ENCODE measurements around the gene IRGQ.

IRGQ gene

GRCh38 chr19:43586346-43586745 lies 9.6 kb downstream of the IRGQ start:
- peaks cover 12% of the 10 kb centered on the region for H3K36me3 Mint-ChIP-seq (ENCODE audit: insufficient read depth)
- peaks cover 12 to 17% of the 10 kb centered on the region in 2 donors for H3K4me1 Mint-ChIP-seq (ENCODE audit: low read depth in 2 of 2)
- no peak for DNase-seq
- H3K27me3 Mint-ChIP-seq = no peaks in the 10 kb centered on the region
- H3K4me3 Mint-ChIP-seq = no peak overlapping the region
- no peaks in the 10 kb centered on the region for H3K9me3 Mint-ChIP-seq
- peak overlapping the region; percentile 38 to 72 for H3K27ac Mint-ChIP-seq
- no peak for ATAC-seq (replicated peaks)

GRCh38 chr19:43584484-43584883 lies 11.4 kb downstream of the IRGQ start:
- ATAC-seq (replicated peaks) = peak; percentile 28

GRCh38 chr19:43582495-43582894 lies 13.4 kb downstream of the IRGQ start:
- Mint-ChIP-seq H3K4me1 (ENCODE audit: low read depth in 2 of 2) (peaks cover 6 to 21% of the 10 kb centered on the region in 2 donors), H3K27me3 (no peaks in the 10 kb centered on the region), H3K36me3 (ENCODE audit: insufficient read depth) (peaks cover 6% of the 10 kb centered on the region), H3K4me3 (no peak overlapping the region), H3K27ac (peak overlapping the region in 1 of 2 donors; percentile 57), H3K9me3 (no peaks in the 10 kb centered on the region)
- DNase-seq (no peak), ATAC-seq (replicated peaks) (no peak)

More at GRCh38 chr19:43584484-43584883, 11.4 kb downstream of the IRGQ start:
- peak overlapping the region; percentile 32 to 72 for H3K27ac Mint-ChIP-seq
- H3K36me3 Mint-ChIP-seq (ENCODE audit: insufficient read depth) = peaks cover 7% of the 10 kb centered on the region
- H3K27me3 Mint-ChIP-seq = no peaks in the 10 kb centered on the region
- H3K9me3 Mint-ChIP-seq = no peaks in the 10 kb centered on the region
- H3K4me3 Mint-ChIP-seq = no peak overlapping the region
- H3K4me1 Mint-ChIP-seq (ENCODE audit: low read depth in 2 of 2) = peaks cover 7 to 16% of the 10 kb centered on the region in 2 donors
- no peak for DNase-seq

- H3K9me3 Mint-ChIP-seq = no peaks in the 10 kb centered on the region
- H3K36me3 Mint-ChIP-seq (ENCODE audit: insufficient read depth) = peaks cover 7% of the 10 kb centered on the region
- ATAC-seq (replicated peaks) (no peak), DNase-seq (no peak)
- peak overlapping the region in 1 of 2 donors; percentile 65 for H3K4me3 Mint-ChIP-seq
- peak overlapping the region in 1 of 2 donors; percentile 57 for H3K27ac Mint-ChIP-seq
- no peaks in the 10 kb centered on the region for H3K27me3 Mint-ChIP-seq
- H3K4me1 Mint-ChIP-seq (ENCODE audit: low read depth in 2 of 2) = peaks cover 8 to 21% of the 10 kb centered on the region in 2 donors
These were observed 14.5 kb downstream of the IRGQ start for GRCh38 chr19:43581467-43581866.

GRCh38 chr19:43578787-43579186 lies 17.1 kb downstream of the IRGQ start:
- Mint-ChIP-seq H3K9me3 (no peaks in the 10 kb centered on the region), H3K27me3 (no peaks in the 10 kb centered on the region), H3K4me3 (peak overlapping the region; percentile 36 to 65), H3K36me3 (ENCODE audit: insufficient read depth) (peaks cover 15% of the 10 kb centered on the region), H3K27ac (peak overlapping the region; percentile 57 to 74), H3K4me1 (ENCODE audit: low read depth in 2 of 2) (peaks cover 22 to 25% of the 10 kb centered on the region in 2 donors)
- DNase-seq (no peak), ATAC-seq (replicated peaks) (no peak)

GRCh38 chr19:43575955-43576878 lies 19.7 kb downstream of the IRGQ start:
- Mint-ChIP-seq H3K9me3 (no peaks in the 10 kb centered on the region), H3K27ac (peak overlapping the region; percentile 99 to 100), H3K4me3 (peak overlapping the region; percentile 98), H3K4me1 (ENCODE audit: low read depth in 2 of 2) (peaks cover 29 to 34% of the 10 kb centered on the region in 2 donors), H3K27me3 (no peaks in the 10 kb centered on the region), H3K36me3 (ENCODE audit: insufficient read depth) (peaks cover 18% of the 10 kb centered on the region)
- ATAC-seq (replicated peaks) (no peak), DNase-seq (no peak)

GRCh38 chr19:43575156-43575950 lies 20.6 kb downstream of the IRGQ start, which contains the start of the genes PINLYP and XRCC1:
TSS of gene PINLYP (plus strand) at chr19:43575801. CDS start at chr19:43577192, 1,391 bp downstream.
TSS of gene XRCC1 (minus strand) at chr19:43575527. CDS start at chr19:43575458, 69 bp downstream.
- DNase-seq (peak; percentile 92 to 95 (median 94)), ATAC-seq (replicated peaks) (peak; percentile 99)
- H3K4me1 Mint-ChIP-seq (ENCODE audit: low read depth in 2 of 2) = peaks cover 34 to 37% of the 10 kb centered on the region in 2 donors
- peaks cover 18% of the 10 kb centered on the region for H3K36me3 Mint-ChIP-seq (ENCODE audit: insufficient read depth)
- peak within 1 kb of the TSS; percentile 99 to 100 for H3K27ac Mint-ChIP-seq
- no peaks in the 10 kb centered on the region for H3K27me3 Mint-ChIP-seq
- peak within 1 kb of the TSS; percentile 98 for H3K4me3 Mint-ChIP-seq
- no peaks in the 10 kb centered on the region for H3K9me3 Mint-ChIP-seq

GRCh38 chr19:43574424-43575155 lies 21.3 kb downstream of the IRGQ start:
- Mint-ChIP-seq H3K27ac (peak overlapping the region; percentile 99 to 100), H3K4me1 (ENCODE audit: low read depth in 2 of 2) (peaks cover 32 to 39% of the 10 kb centered on the region in 2 donors), H3K9me3 (no peaks in the 10 kb centered on the region), H3K27me3 (no peaks in the 10 kb centered on the region), H3K36me3 (ENCODE audit: insufficient read depth) (peaks cover 18% of the 10 kb centered on the region), H3K4me3 (peak overlapping the region; percentile 98)
- DNase-seq (no peak), ATAC-seq (replicated peaks) (no peak)

- no peak overlapping the region for H3K4me3 Mint-ChIP-seq
- no peak for ATAC-seq (replicated peaks)
- no peaks in the 10 kb centered on the region for H3K27me3 Mint-ChIP-seq
- H3K27ac Mint-ChIP-seq = no peak overlapping the region
- peaks cover 25 to 44% of the 10 kb centered on the region in 2 donors for H3K4me1 Mint-ChIP-seq (ENCODE audit: low read depth in 2 of 2)
- H3K36me3 Mint-ChIP-seq (ENCODE audit: insufficient read depth) = peaks cover 24% of the 10 kb centered on the region
- DNase-seq = no peak
- no peaks in the 10 kb centered on the region for H3K9me3 Mint-ChIP-seq
These were observed 23.8 kb downstream of the IRGQ start for GRCh38 chr19:43572171-43572588.

GRCh38 chr19:43570174-43570791 lies 25.7 kb downstream of the IRGQ start:
- DNase-seq (no peak), ATAC-seq (replicated peaks) (no peak)
- Mint-ChIP-seq H3K9me3 (no peaks in the 10 kb centered on the region), H3K4me3 (no peak overlapping the region), H3K36me3 (ENCODE audit: insufficient read depth) (peaks cover 23% of the 10 kb centered on the region), H3K4me1 (ENCODE audit: low read depth in 2 of 2) (peaks cover 25 to 40% of the 10 kb centered on the region in 2 donors), H3K27ac (peak overlapping the region; percentile 46 to 51), H3K27me3 (no peaks in the 10 kb centered on the region)

- H3K27me3 Mint-ChIP-seq = no peaks in the 10 kb centered on the region
- H3K36me3 Mint-ChIP-seq (ENCODE audit: insufficient read depth) = peaks cover 18% of the 10 kb centered on the region
- H3K9me3 Mint-ChIP-seq = no peaks in the 10 kb centered on the region
- H3K4me1 Mint-ChIP-seq (ENCODE audit: low read depth in 2 of 2) = peaks cover 23 to 39% of the 10 kb centered on the region in 2 donors
- no peak for DNase-seq
- peak overlapping the region; percentile 46 to 51 for H3K27ac Mint-ChIP-seq
- H3K4me3 Mint-ChIP-seq = no peak overlapping the region
- ATAC-seq (replicated peaks) = no peak
These were observed 26.3 kb downstream of the IRGQ start for GRCh38 chr19:43569657-43570056.

- no peaks in the 10 kb centered on the region for H3K9me3 Mint-ChIP-seq
- H3K27me3 Mint-ChIP-seq = no peaks in the 10 kb centered on the region
- H3K27ac Mint-ChIP-seq = peak overlapping the region in 1 of 2 donors; percentile 98
- ATAC-seq (replicated peaks) (no peak), DNase-seq (no peak)
- no peak overlapping the region for H3K4me3 Mint-ChIP-seq
- H3K36me3 Mint-ChIP-seq (ENCODE audit: insufficient read depth) = peaks cover 36% of the 10 kb centered on the region
- H3K4me1 Mint-ChIP-seq (ENCODE audit: low read depth in 2 of 2) = peaks cover 43 to 62% of the 10 kb centered on the region in 2 donors
These were observed 31.1 kb downstream of the IRGQ start for GRCh38 chr19:43564800-43565199.
